Tongue (tissue), 2 donors: Measurements from ENCODE around the gene FBXW12. TPM values are rescaled to one million over a fixed set of nuclear protein-coding genes. Genes with fewer than 3 reads are reported as not detected.
A peak's percentile ranks its signal among the peaks of the same experiment; 100 is the strongest.
"Not testable (repeated sequence)": the region's sequence is repeated elsewhere in the genome, so short reads cannot be mapped to it uniquely, and the experiment has no call there.

Experiments
- DNase-seq: peaks from one replicate; pipeline ENCODE4 v3.0.0-alpha.2; 2015
- total RNA-seq: library from RNA; depleted of rRNA; stranded (reverse); fragments of >200 nt; gene quantifications from one replicate; pipeline ENCODE4 v1.2.3, GENCODE V29; 2014

Gene FBXW12
- total RNA-seq, 1 donor from 2014 or later, result not detected

- no peak for DNase-seq
Observed at GRCh38 chr3:48372862-48373435, 930 bp downstream of the FBXW12 start.

- DNase-seq, result no peak
Observed at GRCh38 chr3:48387634-48388033, 15.6 kb downstream of the FBXW12 start.

DNA sequence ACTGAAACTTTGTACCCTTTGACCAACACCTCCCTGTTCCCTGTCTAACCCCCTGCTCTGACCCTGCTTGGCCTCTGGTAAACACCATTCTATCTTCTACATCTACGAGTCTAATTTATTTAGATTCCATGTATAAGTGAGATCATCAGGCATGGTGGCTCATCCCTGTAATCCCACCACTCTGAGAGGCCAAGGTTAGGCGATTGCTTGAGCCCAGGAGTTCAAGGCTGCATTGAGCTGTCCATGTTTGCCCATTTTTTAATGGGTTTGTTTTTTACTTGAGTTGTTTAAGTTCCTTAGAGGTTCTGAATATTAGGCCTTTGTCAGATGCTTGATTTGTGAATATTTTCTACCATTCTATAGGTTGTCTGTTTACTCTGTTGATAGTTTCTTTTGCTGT, 16.9 kb downstream of the FBXW12 start:
- no peak for DNase-seq

DNA sequence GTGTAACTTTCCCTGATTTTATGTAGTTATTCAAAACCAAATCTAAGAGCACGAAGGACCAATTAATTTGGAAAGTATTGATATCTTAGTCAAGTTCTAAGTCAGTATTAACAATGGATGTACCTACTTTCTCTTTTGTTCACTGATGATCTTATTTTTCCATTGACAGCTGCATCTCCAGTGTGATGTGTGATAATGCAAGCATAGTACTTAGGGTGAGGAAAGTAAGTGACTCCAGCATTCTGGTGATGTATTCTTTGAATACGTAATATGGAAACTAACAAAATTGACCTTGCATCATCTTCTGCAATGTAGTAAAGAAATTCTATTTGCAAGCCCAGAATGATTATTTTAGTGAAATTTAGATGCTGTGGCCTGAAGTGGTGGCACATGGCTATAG, 22.4 kb downstream of the FBXW12 start:
- DNase-seq, result no peak

GRCh38 chr3:48395714-48396113, 23.7 kb downstream of the FBXW12 start:
- DNase-seq, result no peak

DNA sequence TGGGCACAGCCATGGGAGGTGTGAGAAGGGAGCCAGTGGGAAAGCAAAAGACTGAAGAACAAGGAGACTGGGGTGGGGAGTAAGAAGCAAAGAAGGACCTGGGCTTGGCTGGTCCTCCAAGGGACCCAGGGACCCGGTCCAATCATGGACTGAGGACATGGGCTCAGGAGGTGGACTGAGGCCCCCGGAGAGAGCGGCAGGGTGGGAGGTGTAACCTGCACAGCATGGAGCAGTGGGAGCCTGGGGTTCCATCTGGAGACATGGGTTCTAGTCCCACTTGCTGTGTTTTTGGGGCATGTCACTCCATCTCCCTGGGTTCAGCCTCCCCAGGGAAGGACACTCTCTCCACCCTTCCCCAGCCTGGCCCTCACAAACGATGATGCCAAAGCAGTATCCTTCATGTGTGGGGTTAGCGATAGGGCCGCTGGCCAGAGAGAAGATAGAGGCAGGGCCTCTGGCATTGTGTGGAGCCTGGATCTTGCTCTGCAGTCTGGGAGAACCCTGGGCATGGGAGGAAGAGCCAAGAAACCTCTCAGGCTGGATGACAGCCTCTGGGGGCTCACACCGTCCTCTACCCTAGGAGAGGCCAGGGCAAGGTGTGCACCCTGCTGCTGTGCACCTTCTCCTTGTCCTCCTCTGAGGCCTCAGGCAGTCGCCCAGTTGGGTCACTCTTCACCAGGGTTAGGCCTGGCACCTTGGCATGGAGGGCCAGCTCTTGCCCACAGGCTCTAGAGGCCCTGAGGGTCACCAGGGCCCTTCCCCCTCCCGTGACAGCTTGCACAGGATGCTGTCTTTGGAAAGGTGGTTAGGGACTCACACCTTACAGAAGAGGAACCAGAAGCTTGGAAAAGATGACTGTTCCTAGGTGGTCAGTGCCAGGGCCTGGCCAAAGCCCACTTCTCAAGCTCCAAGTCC, 26.0 kb downstream of the FBXW12 start:
- no peak for DNase-seq

DNA sequence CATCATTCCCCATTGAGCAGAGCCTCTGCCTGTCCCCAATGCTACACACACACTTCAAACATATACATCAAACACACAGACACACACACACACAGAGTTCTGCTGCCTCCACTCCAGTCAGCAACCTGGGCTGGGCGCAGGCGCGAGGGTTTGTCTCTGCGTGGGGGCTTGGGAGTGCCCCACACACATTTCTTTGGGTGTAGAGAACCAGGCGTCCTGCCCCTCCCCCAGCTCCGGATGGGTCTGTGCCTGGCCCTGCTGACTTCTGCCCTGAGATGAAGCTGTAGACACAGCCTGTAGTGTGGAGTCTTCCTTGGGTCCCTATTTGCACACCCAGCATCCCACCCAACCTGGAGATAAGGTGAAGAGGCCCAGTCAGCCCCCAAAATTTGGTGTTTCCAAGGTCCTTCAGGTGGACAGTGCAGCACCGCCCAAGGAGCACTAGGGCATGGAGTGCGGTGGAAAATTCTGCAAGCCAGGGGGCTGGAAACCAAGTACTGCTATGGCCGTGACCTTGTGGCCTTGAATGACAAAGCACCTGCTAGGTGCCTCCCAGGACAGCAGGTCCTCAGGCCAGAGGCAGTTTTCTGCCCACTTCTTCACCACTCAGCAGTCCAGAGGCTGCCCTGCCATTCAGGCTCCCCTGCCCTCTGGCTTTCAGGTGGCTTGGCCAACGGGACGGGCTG, 26.8 kb downstream of the FBXW12 start:
- no peak for DNase-seq

DNA sequence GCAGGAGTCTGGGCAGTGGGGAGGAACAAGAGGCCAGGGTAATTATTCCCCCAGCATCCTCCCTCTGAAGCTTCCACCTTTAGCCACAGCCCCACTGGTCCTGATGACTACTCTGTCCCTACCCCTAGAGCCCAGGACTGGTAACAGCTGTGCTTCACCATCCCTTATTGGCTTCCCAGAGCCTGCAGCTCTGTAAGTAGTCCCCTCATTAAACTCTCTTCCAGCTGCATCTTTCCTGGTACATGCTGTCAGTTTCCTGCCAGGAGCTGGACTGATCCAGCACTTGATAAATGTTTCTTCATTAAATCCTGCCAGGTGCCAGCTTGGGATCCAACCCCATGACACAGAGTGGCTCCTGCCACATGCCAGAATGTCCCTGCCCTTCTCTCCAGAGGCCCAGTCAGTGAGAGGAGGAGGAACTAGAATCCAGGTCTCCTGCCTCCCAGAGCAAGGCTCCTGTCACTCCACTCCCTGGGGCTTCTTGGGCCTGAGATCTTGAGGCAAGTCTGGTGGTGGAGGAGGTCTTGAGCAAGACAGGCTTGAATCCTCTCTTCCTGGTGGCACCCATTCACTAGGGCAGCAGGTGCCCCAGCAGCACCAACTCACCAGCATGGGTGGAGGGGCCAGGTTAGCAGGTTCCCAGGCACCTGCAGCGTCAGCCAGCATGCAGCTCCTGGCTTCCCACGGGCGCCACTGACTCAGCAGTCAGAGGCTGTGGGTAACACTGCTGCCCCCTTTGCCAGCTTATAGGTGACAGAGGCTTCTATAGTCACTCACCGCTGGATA, 27.6 kb downstream of the FBXW12 start:
- DNase-seq, result no peak

- peak; percentile 84 for DNase-seq
Observed at GRCh38 chr3:48400824-48401433, 28.9 kb downstream of the FBXW12 start.

GRCh38 chr3:48401434-48401901, 29.4 kb downstream of the FBXW12 start:
- not testable (repeated sequence) for DNase-seq

DNA sequence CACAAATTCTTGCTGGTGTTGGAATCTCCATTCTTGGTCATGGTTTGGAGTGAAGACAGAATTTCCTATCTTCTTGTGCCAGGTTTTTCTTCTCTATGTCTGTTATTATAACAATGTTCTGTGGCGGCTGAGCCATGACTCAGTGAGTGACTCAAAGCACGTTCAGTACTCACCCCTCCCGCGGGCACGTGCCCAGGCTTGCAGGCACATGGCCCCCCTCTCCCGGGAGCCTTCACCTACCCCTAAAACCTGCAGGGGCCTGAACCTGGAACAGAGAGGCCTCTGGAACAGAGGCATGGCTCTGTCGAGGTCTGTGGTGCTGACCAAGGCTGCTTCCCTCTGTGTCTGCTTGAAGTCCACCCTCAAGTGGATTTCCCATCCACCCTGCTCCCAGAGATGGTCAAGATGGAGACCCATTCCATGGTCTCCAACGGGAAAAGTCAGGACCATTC, 30.3 kb downstream of the FBXW12 start:
- DNase-seq, result peak; percentile 16

DNA sequence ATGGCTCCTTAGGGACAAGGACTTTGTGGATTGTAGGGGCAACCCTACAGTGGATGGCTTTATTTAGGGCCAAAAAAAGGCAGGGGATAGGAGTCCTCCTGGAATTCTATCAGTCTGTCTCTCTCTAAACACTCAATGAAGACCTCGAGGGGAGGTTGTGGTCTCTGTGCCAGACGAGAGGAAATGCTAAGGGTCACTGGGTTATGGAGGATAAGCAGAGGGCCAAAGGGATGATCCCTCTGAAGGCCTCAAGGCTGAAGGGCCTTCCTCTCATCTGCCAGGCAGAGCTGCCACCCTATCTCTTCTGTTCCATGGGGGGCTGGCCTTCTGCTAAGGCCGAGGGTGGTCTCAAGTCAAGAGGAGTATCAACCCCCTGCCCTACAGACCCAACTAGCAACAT, 30.9 kb downstream of the FBXW12 start:
- no peak for DNase-seq

GRCh38 chr3:48403533-48404439, 31.8 kb downstream of the FBXW12 start:
- no peak for DNase-seq

- no peak for DNase-seq
Observed at GRCh38 chr3:48404440-48405342, 32.7 kb downstream of the FBXW12 start.

DNA sequence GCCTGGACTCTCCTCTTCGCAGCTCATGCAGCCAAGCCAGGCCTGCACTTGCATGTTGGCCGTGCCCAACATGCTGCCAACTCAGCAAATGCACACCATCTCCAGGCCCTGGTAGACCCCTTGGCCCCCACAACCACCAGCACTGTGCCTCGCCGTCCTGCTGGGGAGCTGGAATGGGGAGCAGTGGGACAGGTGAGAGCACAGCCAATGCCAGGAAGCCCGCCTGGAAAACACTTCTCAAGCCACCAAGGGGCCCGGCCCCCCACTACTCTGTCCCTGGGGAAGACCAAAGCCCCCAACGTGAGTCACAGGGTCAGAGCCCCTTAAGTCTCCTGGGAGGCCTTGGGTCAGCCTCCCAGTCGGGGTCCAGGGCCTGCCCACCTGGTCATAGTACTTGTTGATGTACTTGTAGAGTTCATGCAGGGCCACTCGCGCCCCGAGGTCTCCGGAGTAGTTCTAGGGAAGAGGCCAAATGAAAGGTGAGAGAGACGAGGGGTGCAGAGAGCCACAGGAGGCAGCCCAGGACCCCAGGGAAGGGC, 33.4 kb downstream of the FBXW12 start:
- DNase-seq, result no peak

- DNase-seq, result no peak
Observed at GRCh38 chr3:48405971-48406370, 34.0 kb downstream of the FBXW12 start.

GRCh38 chr3:48406443-48407431, 34.7 kb downstream of the FBXW12 start:
- DNase-seq, result no peak

GRCh38 chr3:48407542-48408099, 35.6 kb downstream of the FBXW12 start:
- no peak for DNase-seq
